B cell (primary cell): ENCODE results near the gene TRPM2.

Source experiments
- CTCF ChIP-seq: fragments of 200-600 bp; IDR thresholded peaks from one replicate; pipeline ENCODE4 v1.8.0; 2022; ENCODE audit warnings: antibody characterized with exemption, mild to moderate bottlenecking
- EZH2 ChIP-seq: IDR thresholded peaks from 2 replicates; pipeline ENCODE4 v1.6.1; 2012; ENCODE audit warnings: borderline replicate concordance, low read depth, mild to moderate bottlenecking, moderate library complexity, low read length; ENCODE audit not compliant: insufficient read depth, poor library complexity, severe bottlenecking

- TF ChIP-seq CTCF (no peak), EZH2 (no peak)
These were observed 87.0 kb downstream of the TRPM2 start for GRCh38 chr21:44440241-44441040.
